Body of pancreas (tissue), 4 donors: ENCODE results near the gene CAMK1D.

Experiments used
- POLR2A ChIP-seq, 3 donors: fragments of 450-650 bp; IDR thresholded peaks; one replicate each; pipeline ENCODE4 v1.6.1; 2016; ENCODE audit warnings: antibody characterized with exemption in 3 of 3, mild to moderate bottlenecking in 2 of 3
- TF ChIP-seq, protein P1 (sequence below), 7 experiments: fragments of 450-650 bp in 4 of 7; fragments of 200-600 bp in 3 of 7; sonication (generic) in 3 of 7; IDR thresholded peaks; one replicate each; pipeline ENCODE4 v1.5.1; 2016 to 2019; ENCODE audit warnings: antibody characterized with exemption in 7 of 7

DNA sequence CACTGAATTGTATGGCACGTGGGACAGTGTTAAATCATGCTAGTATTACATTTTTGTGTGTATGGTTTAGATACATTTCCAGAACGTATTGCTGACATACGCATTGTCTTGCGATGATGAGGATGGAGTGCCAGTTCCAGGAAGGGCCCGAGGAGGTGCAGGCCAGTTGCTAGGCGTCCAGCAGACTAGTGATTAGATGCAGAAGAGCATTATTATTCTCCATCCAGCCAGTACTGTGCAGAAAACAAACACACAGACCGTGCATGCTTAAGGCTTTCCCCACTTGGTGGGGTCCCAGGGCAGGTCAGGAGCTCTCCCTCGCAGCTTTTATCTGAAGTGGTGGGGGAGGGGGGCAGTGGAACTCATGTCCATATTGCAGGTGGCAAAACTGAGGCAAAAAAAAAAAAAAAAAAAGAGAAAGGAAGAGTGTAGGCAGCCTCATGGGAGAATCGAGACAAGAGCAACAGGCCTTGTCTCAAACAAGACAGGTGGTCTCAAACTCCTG lies 189.2 kb downstream of the CAMK1D start:
- TF ChIP-seq, protein P1, sequence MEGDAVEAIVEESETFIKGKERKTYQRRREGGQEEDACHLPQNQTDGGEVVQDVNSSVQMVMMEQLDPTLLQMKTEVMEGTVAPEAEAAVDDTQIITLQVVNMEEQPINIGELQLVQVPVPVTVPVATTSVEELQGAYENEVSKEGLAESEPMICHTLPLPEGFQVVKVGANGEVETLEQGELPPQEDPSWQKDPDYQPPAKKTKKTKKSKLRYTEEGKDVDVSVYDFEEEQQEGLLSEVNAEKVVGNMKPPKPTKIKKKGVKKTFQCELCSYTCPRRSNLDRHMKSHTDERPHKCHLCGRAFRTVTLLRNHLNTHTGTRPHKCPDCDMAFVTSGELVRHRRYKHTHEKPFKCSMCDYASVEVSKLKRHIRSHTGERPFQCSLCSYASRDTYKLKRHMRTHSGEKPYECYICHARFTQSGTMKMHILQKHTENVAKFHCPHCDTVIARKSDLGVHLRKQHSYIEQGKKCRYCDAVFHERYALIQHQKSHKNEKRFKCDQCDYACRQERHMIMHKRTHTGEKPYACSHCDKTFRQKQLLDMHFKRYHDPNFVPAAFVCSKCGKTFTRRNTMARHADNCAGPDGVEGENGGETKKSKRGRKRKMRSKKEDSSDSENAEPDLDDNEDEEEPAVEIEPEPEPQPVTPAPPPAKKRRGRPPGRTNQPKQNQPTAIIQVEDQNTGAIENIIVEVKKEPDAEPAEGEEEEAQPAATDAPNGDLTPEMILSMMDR (IDR thresholded peaks at IDR 0.05) = no peak
- TF ChIP-seq POLR2A (IDR thresholded peaks at IDR 0.05) = no peak
